GM13977 (cell line): ENCODE results near the gene ACAD10.
"Not testable (repeated sequence)": the region's sequence is repeated elsewhere in the genome, so short reads cannot be mapped to it uniquely, and the experiment has no call there.

Experiments used
- DNase-seq: peaks from one replicate; pipeline ENCODE4 v3.0.0; 2012; ENCODE audit warnings: low spot score
- in situ Hi-C: fragments of 300-500 bp; cut with MboI; formaldehyde crosslinking; loops from one replicate; pipeline ENCODE4 v1.12.0; 2022; ENCODE audit warnings: low sequenced_read_pairs, low pct_unique_long_range_greater_than_20kb, mixed read lengths, inconsistent platforms; ENCODE audit not compliant: unreplicated experiment
- TF ChIP-seq, protein P1 (sequence below): IDR thresholded peaks from 2 replicates; pipeline ENCODE4 v1.5.1; 2012; ENCODE audit warnings: mild to moderate bottlenecking, control low read depth; ENCODE audit not compliant: insufficient read depth; ENCODE audit errors: extremely low read depth, missing control alignments

The ACAD10 gene

DNA sequence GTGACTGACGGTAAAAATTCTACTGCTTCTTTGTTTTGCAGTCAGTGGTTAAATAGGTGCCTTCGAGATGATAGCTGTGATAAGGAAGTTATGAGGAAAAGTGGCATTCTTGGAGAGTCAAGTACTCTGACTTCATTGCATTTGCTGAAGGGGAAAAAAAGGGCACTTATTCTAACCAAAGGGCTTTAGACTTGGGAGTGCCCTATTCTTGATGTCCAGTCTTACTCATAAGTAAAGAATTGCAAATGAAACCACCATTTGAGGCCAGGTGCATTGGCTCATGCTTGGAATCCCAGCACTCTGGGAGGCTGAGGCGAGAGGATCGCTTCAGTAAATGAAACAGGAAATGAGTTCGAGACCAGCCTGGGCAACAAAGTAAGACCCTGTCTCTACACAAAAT, 40.4 kb upstream of the ACAD10 start:
- no peak for DNase-seq
- TF ChIP-seq, protein P1, sequence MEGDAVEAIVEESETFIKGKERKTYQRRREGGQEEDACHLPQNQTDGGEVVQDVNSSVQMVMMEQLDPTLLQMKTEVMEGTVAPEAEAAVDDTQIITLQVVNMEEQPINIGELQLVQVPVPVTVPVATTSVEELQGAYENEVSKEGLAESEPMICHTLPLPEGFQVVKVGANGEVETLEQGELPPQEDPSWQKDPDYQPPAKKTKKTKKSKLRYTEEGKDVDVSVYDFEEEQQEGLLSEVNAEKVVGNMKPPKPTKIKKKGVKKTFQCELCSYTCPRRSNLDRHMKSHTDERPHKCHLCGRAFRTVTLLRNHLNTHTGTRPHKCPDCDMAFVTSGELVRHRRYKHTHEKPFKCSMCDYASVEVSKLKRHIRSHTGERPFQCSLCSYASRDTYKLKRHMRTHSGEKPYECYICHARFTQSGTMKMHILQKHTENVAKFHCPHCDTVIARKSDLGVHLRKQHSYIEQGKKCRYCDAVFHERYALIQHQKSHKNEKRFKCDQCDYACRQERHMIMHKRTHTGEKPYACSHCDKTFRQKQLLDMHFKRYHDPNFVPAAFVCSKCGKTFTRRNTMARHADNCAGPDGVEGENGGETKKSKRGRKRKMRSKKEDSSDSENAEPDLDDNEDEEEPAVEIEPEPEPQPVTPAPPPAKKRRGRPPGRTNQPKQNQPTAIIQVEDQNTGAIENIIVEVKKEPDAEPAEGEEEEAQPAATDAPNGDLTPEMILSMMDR: no peak
- in situ Hi-C loops: no loop called here

DNA sequence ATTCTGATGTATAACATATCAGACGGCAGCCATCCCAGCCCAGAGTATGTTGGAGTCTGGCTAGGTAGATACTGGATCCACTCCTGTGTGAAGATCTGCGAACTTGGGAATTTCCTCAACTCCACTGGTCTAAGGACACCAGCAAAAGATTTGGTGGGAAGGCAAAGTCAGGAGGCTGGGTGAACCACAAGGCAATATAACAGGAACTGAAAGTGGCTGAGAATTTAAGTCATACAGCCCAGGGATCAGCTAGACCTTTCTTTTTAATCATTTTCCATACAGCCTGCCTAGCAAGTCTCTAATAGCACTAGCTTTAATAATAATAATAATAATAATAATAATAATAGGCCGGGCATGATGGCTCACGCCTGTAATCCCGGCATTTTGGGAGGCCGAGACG, 34.9 kb upstream of the ACAD10 start:
- TF ChIP-seq, protein P1: no peak
- in situ Hi-C loops: no loop called here
- DNase-seq: no peak

DNA sequence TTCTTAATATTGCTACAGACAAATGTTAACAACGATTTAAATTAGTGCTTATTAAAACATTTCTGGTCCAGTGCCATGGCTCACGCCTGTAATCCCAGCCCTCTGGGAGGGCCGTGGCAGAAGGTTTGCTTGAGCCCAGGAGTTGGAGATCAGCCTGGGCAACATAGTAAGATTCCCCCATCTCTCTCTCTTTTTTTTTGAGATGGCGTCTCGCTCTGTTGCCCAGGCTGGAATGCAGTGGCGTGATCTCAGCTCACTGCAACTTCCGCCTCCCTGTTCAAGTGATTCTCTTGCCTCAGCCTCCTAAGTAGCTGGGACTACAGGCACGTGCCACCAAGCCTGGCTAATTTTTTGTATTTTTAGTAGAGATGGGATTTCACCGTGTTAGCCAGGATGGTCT, 33.3 kb upstream of the ACAD10 start:
- DNase-seq, in situ Hi-C loops: not testable (repeated sequence)

DNA sequence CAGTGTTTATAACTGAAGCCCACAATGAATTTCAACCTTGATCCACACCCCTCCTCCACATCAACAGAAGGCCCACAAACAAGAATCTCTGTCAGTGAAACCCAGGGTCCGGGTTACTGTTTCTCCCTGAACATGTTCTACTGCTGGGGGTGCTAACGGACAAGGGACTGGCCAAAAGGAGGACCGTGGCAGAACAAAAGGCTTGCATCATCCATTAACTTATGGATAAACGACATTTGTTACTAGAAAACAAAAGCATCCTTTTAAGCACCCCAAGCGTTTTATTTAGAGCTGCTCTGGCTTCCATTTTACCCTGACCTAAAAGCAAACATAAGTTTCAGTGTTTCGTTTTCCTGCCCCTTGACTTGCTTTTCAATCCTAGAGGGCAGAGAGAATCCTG, 32.3 kb upstream of the ACAD10 start:
- DNase-seq: no peak
- TF ChIP-seq, protein P1: no peak
- in situ Hi-C loops: no loop called here

DNA sequence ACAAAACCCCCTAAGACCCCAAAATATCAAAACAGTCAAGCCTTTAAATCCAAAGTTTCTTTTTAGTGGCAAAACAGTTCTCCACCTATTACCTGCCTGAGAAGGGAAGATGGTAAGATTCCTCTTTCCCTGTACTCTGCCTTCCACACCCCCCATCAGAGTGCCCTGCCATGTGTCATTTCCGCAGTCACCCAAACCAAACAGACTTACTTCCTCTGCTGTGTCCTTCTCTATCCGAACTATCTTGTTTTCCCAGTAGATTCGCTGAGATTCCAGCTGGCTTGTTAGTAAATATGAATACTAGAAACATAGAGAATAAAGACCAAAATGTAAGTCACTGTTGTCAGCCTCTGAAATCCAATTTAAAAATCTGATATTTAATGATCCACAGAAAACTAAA, 30.5 kb upstream of the ACAD10 start:
- no peak for DNase-seq
- TF ChIP-seq, protein P1: no peak
- in situ Hi-C loops: no loop called here

DNA sequence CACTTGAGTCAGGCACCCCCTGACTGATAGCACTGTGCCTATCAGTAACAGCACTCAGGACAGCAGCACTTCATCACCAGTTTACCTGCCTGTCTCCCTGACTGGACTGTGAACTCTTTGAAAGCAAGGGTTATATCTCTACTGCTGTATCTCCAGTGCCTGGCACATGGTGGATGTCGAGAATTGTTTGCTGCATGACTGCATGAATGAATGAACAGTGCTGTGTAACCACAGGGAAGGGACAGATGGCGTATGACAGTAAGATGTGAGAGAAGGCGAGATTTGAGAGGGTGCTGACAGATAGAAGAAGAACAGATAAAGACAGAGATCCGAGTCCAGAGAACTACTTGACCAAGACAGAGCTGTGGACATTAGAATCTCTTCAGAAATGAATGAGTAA, 29.8 kb upstream of the ACAD10 start:
- DNase-seq: no peak
- in situ Hi-C loops: no loop called here

DNA sequence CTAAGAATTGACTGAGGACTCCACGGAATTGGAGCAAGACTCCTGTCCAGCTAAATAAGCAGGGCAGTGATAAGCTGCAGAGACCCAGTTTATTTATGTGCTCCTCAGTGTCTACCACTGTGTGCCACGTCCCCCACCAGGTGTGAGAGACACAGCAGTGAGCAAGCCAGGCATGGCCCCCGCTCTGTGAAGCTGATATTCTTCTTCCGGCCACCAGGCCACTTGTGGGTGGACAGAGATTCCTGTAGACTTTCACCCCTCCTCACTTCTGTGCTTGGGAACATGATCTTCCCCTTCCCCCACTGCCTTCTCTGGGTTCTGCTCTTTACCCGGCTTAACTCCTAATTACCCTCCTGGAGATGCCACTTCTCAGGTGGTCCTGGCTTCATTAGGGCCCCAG, 21.4 kb upstream of the ACAD10 start:
- TF ChIP-seq, protein P1: no peak
- no peak for DNase-seq
- in situ Hi-C loops: no loop called here

More for the DNA sequence above, 29.8 kb upstream of the ACAD10 start:
- TF ChIP-seq, protein P1: no peak
